H9 (cell line): ENCODE measurements around the gene ARHGAP24. TPM values are rescaled to one million over a fixed set of nuclear protein-coding genes. Genes with fewer than 3 reads are reported as not detected.

Source experiments
- DNase-seq: peaks from one replicate; pipeline ENCODE4 v3.0.0-alpha.2; 2017
- H2AFZ ChIP-seq: one replicate; pipeline ENCODE4 v1.6.1; 2013; ENCODE audit warnings: mild to moderate bottlenecking, low read length, control low read depth, moderate library complexity
- H2AK5ac ChIP-seq: 2 replicates; pipeline ENCODE4 v1.6.1; 2013; ENCODE audit warnings: low read length, control low read depth, mixed read lengths; ENCODE audit not compliant: insufficient read length
- H2BK120ac ChIP-seq: one replicate; pipeline ENCODE4 v1.6.1; 2013; ENCODE audit warnings: low read depth, mild to moderate bottlenecking, low read length, control low read depth, inconsistent platforms; ENCODE audit not compliant: poor library complexity, severe bottlenecking
- H2BK12ac ChIP-seq: 2 replicates; pipeline ENCODE4 v1.6.1; 2013; ENCODE audit warnings: low read length, control low read depth, mixed read lengths, low read depth; ENCODE audit not compliant: insufficient read length
- H2BK15ac ChIP-seq: 2 replicates; pipeline ENCODE4 v1.6.1; 2013; ENCODE audit warnings: low read depth, low read length, control low read depth
- H2BK20ac ChIP-seq: one replicate; pipeline ENCODE4 v1.6.1; 2013; ENCODE audit warnings: low read depth, mild to moderate bottlenecking, low read length, control low read depth, inconsistent platforms; ENCODE audit not compliant: poor library complexity, severe bottlenecking
- H2BK5ac ChIP-seq: 2 replicates; pipeline ENCODE4 v1.6.1; 2013; ENCODE audit warnings: low read length, control low read depth, mixed read lengths; ENCODE audit not compliant: insufficient read length
- H3K14ac ChIP-seq: 2 replicates; pipeline ENCODE4 v1.6.1; 2013; ENCODE audit warnings: low read length, control low read depth; ENCODE audit not compliant: insufficient read depth
- H3K18ac ChIP-seq: 2 replicates; pipeline ENCODE4 v1.6.1; 2013; ENCODE audit warnings: low read depth, mild to moderate bottlenecking, mixed read lengths, low read length, control low read depth; ENCODE audit not compliant: insufficient read length
- H3K23ac ChIP-seq: 2 replicates; pipeline ENCODE4 v1.6.1; 2013; ENCODE audit warnings: low read length, control low read depth, mixed read lengths, low read depth; ENCODE audit not compliant: insufficient read length
- H3K23me2 ChIP-seq: 2 replicates; pipeline ENCODE4 v1.6.1; 2013; ENCODE audit warnings: low read depth, mild to moderate bottlenecking, mixed read lengths, low read length, control low read depth; ENCODE audit not compliant: insufficient read length, poor library complexity, severe bottlenecking
- H3K27ac ChIP-seq: 2 replicates; pipeline ENCODE4 v1.5.1; 2013; ENCODE audit warnings: low read length, control low read depth, mixed read lengths, low read depth; ENCODE audit not compliant: insufficient read length
- H3K27me3 ChIP-seq: 2 replicates; pipeline ENCODE4 v1.6.1; 2013; ENCODE audit warnings: low read length, control low read depth, inconsistent platforms; ENCODE audit not compliant: insufficient read depth
- H3K4ac ChIP-seq: 2 replicates; pipeline ENCODE4 v1.6.1; 2013; ENCODE audit warnings: low read depth, mild to moderate bottlenecking, control low read depth, inconsistent platforms, low read length, moderate library complexity
- H3K4me1 ChIP-seq: 2 replicates; pipeline ENCODE4 v1.6.1; 2013; ENCODE audit warnings: low read length, control low read depth, inconsistent platforms; ENCODE audit not compliant: insufficient read depth
- H3K4me2 ChIP-seq: 2 replicates; pipeline ENCODE4 v1.6.1; 2013; ENCODE audit warnings: low read length, control low read depth, mixed read lengths; ENCODE audit not compliant: insufficient read length, insufficient read depth
- H3K56ac ChIP-seq: 2 replicates; pipeline ENCODE4 v1.6.1; 2013; ENCODE audit warnings: low read depth, mild to moderate bottlenecking, mixed read lengths, low read length, control low read depth; ENCODE audit not compliant: insufficient read length
- H3K79me1 ChIP-seq: 2 replicates; pipeline ENCODE4 v1.6.1; 2013; ENCODE audit warnings: low read depth, mild to moderate bottlenecking, moderate library complexity, low read length, control low read depth, inconsistent platforms; ENCODE audit not compliant: insufficient read depth, poor library complexity, severe bottlenecking
- H3K79me2 ChIP-seq: 2 replicates; pipeline ENCODE4 v1.6.1; 2013; ENCODE audit warnings: low read length, control low read depth, inconsistent platforms; ENCODE audit not compliant: insufficient read depth
- H3K9ac ChIP-seq: 2 replicates; pipeline ENCODE4 v1.6.1; 2013; ENCODE audit warnings: low read length, control low read depth, mixed read lengths; ENCODE audit not compliant: insufficient read length; ENCODE audit errors: extremely low read depth
- H3K9me3 ChIP-seq: one replicate; pipeline ENCODE4 v1.6.1; 2013; ENCODE audit warnings: low read depth, low read length, inconsistent platforms; ENCODE audit not compliant: control insufficient read depth
- H3T11ph ChIP-seq: one replicate; pipeline ENCODE4 v1.6.1; 2013; ENCODE audit warnings: mild to moderate bottlenecking, low read length, control low read depth, inconsistent platforms
- H4K20me1 ChIP-seq: one replicate; pipeline ENCODE4 v1.6.1; 2013; ENCODE audit not compliant: control insufficient read depth, insufficient read length, insufficient read depth
- H4K5ac ChIP-seq: 2 replicates; pipeline ENCODE4 v1.6.1; 2013; ENCODE audit warnings: low read depth, mild to moderate bottlenecking, mixed read lengths, low read length, control low read depth; ENCODE audit not compliant: insufficient read length
- H4K8ac ChIP-seq: replicated peaks from 2 replicates; pipeline ENCODE4 v1.6.1; 2013; ENCODE audit warnings: low read length, control low read depth, mixed read lengths, low read depth; ENCODE audit not compliant: insufficient read length
- H4K91ac ChIP-seq: 2 replicates; pipeline ENCODE4 v1.6.1; 2013; ENCODE audit warnings: low read depth, mild to moderate bottlenecking, moderate library complexity, mixed read lengths, low read length, control low read depth; ENCODE audit not compliant: insufficient read length
- H3K27ac Mint-ChIP-seq, 3 experiments: 2 replicates in 2 of 3; 3 replicates in 1 of 3; pipeline ENCODE4 v1.8.0; 2020 to 2021; ENCODE audit warnings: mixed read lengths in 3 of 3, mild to moderate bottlenecking in 1 of 3, moderate library complexity in 1 of 3
- H3K27me3 Mint-ChIP-seq: 2 replicates; pipeline ENCODE4 v1.8.0; 2021; ENCODE audit warnings: low read depth, mild to moderate bottlenecking, moderate library complexity, mixed read lengths
- H3K36me3 Mint-ChIP-seq, 3 experiments: 2 replicates in 2 of 3; 3 replicates in 1 of 3; pipeline ENCODE4 v1.8.0; 2020 to 2021; ENCODE audit warnings: low read depth in 3 of 3, mixed read lengths in 3 of 3; ENCODE audit not compliant: insufficient read depth in 1 of 3
- H3K4me1 Mint-ChIP-seq, 2 experiments: 2 replicates each; pipeline ENCODE4 v1.8.0; 2020; ENCODE audit warnings: mixed read lengths in 2 of 2
- H3K4me3 Mint-ChIP-seq, 2 experiments: 2 replicates in 1 of 2; 3 replicates in 1 of 2; pipeline ENCODE4 v1.8.0; 2020 to 2021; ENCODE audit warnings: mild to moderate bottlenecking in 2 of 2, mixed read lengths in 2 of 2, moderate library complexity in 1 of 2
- H3K9me3 Mint-ChIP-seq, 2 experiments: 2 replicates in 1 of 2; 3 replicates in 1 of 2; pipeline ENCODE4 v1.8.0; 2020; ENCODE audit warnings: mild to moderate bottlenecking in 2 of 2, mixed read lengths in 2 of 2, moderate library complexity in 1 of 2
- WGBS: extraction: QIAGEN DNeasy Blood & Tissue Kit; methylation state at CpG from one replicate; pipeline ENCODE4 v1.1.7; 2013; ENCODE audit warnings: missing lambda C conversion rate, low lambda C conversion rate, mixed read lengths; ENCODE audit not compliant: insufficient read length; ENCODE audit errors: extremely low coverage; 5-methylcytosine and 5-hydroxymethylcytosine counted together
- total RNA-seq: library from RNA; stranded (reverse); gene quantifications from 2 replicates; pipeline ENCODE4 v1.2.1, GENCODE V29; 2021
- TF ChIP-seq, protein P1 (sequence below): fragments of 200-600 bp; sonication (generic); conservative IDR thresholded peaks from 3 replicates; pipeline ENCODE4 v1.8.0; 2021; ENCODE audit warnings: antibody characterized with exemption, mild to moderate bottlenecking

Gene ARHGAP24
- total RNA-seq, 1 experiment from 2014 or later, result 0.37 TPM

GRCh38 chr4:85831647-85832046 lies 356.7 kb downstream of the ARHGAP24 start:
- Histone ChIP-seq H3K79me1 (no peaks in the 10 kb centered on the region), H3K9me3 (no peaks in the 10 kb centered on the region), H3K79me2 (no peaks in the 10 kb centered on the region), H4K91ac (no peak overlapping the region), H3K27ac (no peak overlapping the region), H3K4me1 (peaks cover 6% of the 10 kb centered on the region; the same call in 1 of the 2 replicates), H2AFZ (no peak overlapping the region), H3K23ac (no peak overlapping the region), H2BK120ac (no peak overlapping the region), H3K56ac (no peak overlapping the region), H4K8ac (no peak overlapping the region), H2BK12ac (no peak overlapping the region), H3K4me2 (no peak overlapping the region), H3K27me3 (no peaks in the 10 kb centered on the region), H3K4ac (no peak overlapping the region), H3T11ph (no peak overlapping the region), H2AK5ac (no peak overlapping the region), H3K18ac (no peak overlapping the region), H3K23me2 (no peaks in the 10 kb centered on the region), H4K5ac (no peak overlapping the region), H2BK20ac (no peak overlapping the region), H2BK15ac (no peak overlapping the region), H2BK5ac (no peak overlapping the region), H3K14ac (no peak overlapping the region), H4K20me1 (no peaks in the 10 kb centered on the region), H3K9ac (no peak overlapping the region)
- Mint-ChIP-seq H3K27me3 (no peaks in the 10 kb centered on the region), H3K9me3 (no peaks in the 10 kb centered on the region), H3K4me1 (peaks cover 22 to 26% of the 10 kb centered on the region in 2 experiments), H3K27ac (peak overlapping the region; percentile 85 to 93 (median 85); a peak in 5 of 7 replicates), H3K36me3 (no peaks in the 10 kb centered on the region), H3K4me3 (no peak overlapping the region)
- TF ChIP-seq, protein P1, sequence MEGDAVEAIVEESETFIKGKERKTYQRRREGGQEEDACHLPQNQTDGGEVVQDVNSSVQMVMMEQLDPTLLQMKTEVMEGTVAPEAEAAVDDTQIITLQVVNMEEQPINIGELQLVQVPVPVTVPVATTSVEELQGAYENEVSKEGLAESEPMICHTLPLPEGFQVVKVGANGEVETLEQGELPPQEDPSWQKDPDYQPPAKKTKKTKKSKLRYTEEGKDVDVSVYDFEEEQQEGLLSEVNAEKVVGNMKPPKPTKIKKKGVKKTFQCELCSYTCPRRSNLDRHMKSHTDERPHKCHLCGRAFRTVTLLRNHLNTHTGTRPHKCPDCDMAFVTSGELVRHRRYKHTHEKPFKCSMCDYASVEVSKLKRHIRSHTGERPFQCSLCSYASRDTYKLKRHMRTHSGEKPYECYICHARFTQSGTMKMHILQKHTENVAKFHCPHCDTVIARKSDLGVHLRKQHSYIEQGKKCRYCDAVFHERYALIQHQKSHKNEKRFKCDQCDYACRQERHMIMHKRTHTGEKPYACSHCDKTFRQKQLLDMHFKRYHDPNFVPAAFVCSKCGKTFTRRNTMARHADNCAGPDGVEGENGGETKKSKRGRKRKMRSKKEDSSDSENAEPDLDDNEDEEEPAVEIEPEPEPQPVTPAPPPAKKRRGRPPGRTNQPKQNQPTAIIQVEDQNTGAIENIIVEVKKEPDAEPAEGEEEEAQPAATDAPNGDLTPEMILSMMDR, result no peak
- no peak for DNase-seq
- WGBS, result no CpG with 5 or more reads among the region's 3 CpGs
